GM23338 (cell line): Measurements from ENCODE around the gene AGBL5. TPM values are rescaled to one million over a fixed set of nuclear protein-coding genes. Genes with fewer than 3 reads are reported as not detected.
A peak's percentile ranks its signal among the peaks of the same experiment; 100 is the strongest.

Source experiments
- ATAC-seq: fragments of 200-7000 bp; cut with Tn5 transposase; 3 replicates; pipeline ENCODE4 v1.9.1; 2020
- DNase-seq: peaks from one replicate; pipeline ENCODE4 v3.0.0-alpha.2; 2015; ENCODE audit warnings: low spot score
- H2AFZ ChIP-seq: fragments of 200-600 bp; sonication (generic); 2 replicates; pipeline ENCODE4 v1.8.0; 2016; ENCODE audit warnings: antibody characterized with exemption, mild to moderate bottlenecking, moderate library complexity
- H3F3A ChIP-seq: fragments of 200-600 bp; sonication (generic); replicated peaks from 2 replicates; pipeline ENCODE4 v1.8.0; 2017; ENCODE audit warnings: antibody characterized with exemption, mixed run types, low read depth
- H3K27ac ChIP-seq: fragments of 200-600 bp; sonication (generic); 2 replicates; pipeline ENCODE4 v1.6.1; 2016; ENCODE audit warnings: low read depth
- H3K27me3 ChIP-seq: fragments of 200-600 bp; sonication (generic); 2 replicates; pipeline ENCODE4 v1.8.0; 2016; ENCODE audit warnings: mild to moderate bottlenecking, mixed run types, moderate library complexity; ENCODE audit not compliant: insufficient read depth
- H3K36me3 ChIP-seq: fragments of 200-600 bp; sonication (generic); 2 replicates; pipeline ENCODE4 v1.8.0; 2016; ENCODE audit warnings: mild to moderate bottlenecking; ENCODE audit not compliant: insufficient read depth
- H3K4me1 ChIP-seq: fragments of 200-600 bp; sonication (generic); 2 replicates; pipeline ENCODE4 v1.8.0; 2016; ENCODE audit warnings: mild to moderate bottlenecking, moderate library complexity; ENCODE audit not compliant: insufficient read depth
- H3K4me2 ChIP-seq: fragments of 200-600 bp; sonication (generic); 2 replicates; pipeline ENCODE4 v1.7.1; 2017; ENCODE audit warnings: mixed run types
- H3K4me3 ChIP-seq: fragments of 200-600 bp; sonication (generic); 2 replicates; pipeline ENCODE4 v1.6.1; 2016; ENCODE audit warnings: mixed run types
- H3K79me2 ChIP-seq: fragments of 200-600 bp; sonication (generic); replicated peaks from 2 replicates; pipeline ENCODE4 v1.8.0; 2017; ENCODE audit warnings: mild to moderate bottlenecking; ENCODE audit not compliant: insufficient read depth
- H3K9me2 ChIP-seq: fragments of 200-600 bp; sonication (generic); 2 replicates; pipeline ENCODE4 v1.8.0; 2017; ENCODE audit not compliant: insufficient read depth
- H4K20me1 ChIP-seq: fragments of 200-600 bp; sonication (generic); replicated peaks from 2 replicates; pipeline ENCODE4 v1.8.0; 2017; ENCODE audit warnings: mild to moderate bottlenecking; ENCODE audit not compliant: insufficient read depth
- H3K27ac Mint-ChIP-seq: 2 replicates; pipeline ENCODE4 v1.8.0; 2020; ENCODE audit warnings: inconsistent platforms, mild to moderate bottlenecking, moderate library complexity, mixed read lengths
- H3K27me3 Mint-ChIP-seq: 3 replicates; pipeline ENCODE4 v1.8.0; 2022; ENCODE audit warnings: low read depth, mild to moderate bottlenecking, moderate library complexity, mixed read lengths, inconsistent platforms; ENCODE audit not compliant: insufficient read depth, poor library complexity
- H3K36me3 Mint-ChIP-seq: 3 replicates; pipeline ENCODE4 v1.8.0; 2021; ENCODE audit warnings: low read depth, mild to moderate bottlenecking, inconsistent platforms, moderate library complexity, mixed read lengths
- H3K4me1 Mint-ChIP-seq: 3 replicates; pipeline ENCODE4 v1.8.0; 2020; ENCODE audit warnings: mild to moderate bottlenecking, inconsistent platforms, mixed read lengths
- H3K4me3 Mint-ChIP-seq: 3 replicates; pipeline ENCODE4 v1.8.0; 2021; ENCODE audit warnings: moderate library complexity, mild to moderate bottlenecking, inconsistent platforms, mixed read lengths
- H3K9me3 Mint-ChIP-seq: 3 replicates; pipeline ENCODE4 v1.8.0; 2020; ENCODE audit warnings: moderate library complexity, mild to moderate bottlenecking, inconsistent platforms, mixed read lengths
- CREB1 ChIP-seq: fragments of 250-450 bp; sonication (Bioruptor Pico); IDR thresholded peaks from 2 replicates; pipeline ENCODE4 v1.5.0; 2020; ENCODE audit warnings: low read depth, mild to moderate bottlenecking, moderate library complexity
- ETS1 ChIP-seq: IDR thresholded peaks from 2 replicates; pipeline ENCODE4 v1.6.1; 2016; ENCODE audit warnings: antibody characterized with exemption
- EZH2 ChIP-seq: fragments of 200-600 bp; sonication (generic); IDR thresholded peaks from one replicate; pipeline ENCODE4 v1.8.0; 2017; ENCODE audit warnings: antibody characterized with exemption, mild to moderate bottlenecking, low read depth; ENCODE audit not compliant: unreplicated experiment
- EZH2phosphoT487 ChIP-seq: fragments of 200-600 bp; sonication (generic); IDR thresholded peaks from one replicate; pipeline ENCODE4 v1.8.1; 2018; ENCODE audit warnings: antibody characterized with exemption; ENCODE audit not compliant: unreplicated experiment
- JUNB ChIP-seq: IDR thresholded peaks from one replicate; pipeline ENCODE4 v1.6.1; 2016; ENCODE audit warnings: antibody characterized with exemption; ENCODE audit not compliant: unreplicated experiment
- POLR2AphosphoS5 ChIP-seq: IDR thresholded peaks from 2 replicates; pipeline ENCODE4 v1.6.1; 2016; ENCODE audit warnings: antibody characterized with exemption, low read depth
- REST ChIP-seq: IDR thresholded peaks from one replicate; pipeline ENCODE4 v1.6.1; 2018; ENCODE audit warnings: antibody characterized with exemption; ENCODE audit not compliant: unreplicated experiment
- STAT1 ChIP-seq: IDR thresholded peaks from one replicate; pipeline ENCODE4 v1.6.1; 2016; ENCODE audit warnings: antibody characterized with exemption; ENCODE audit not compliant: unreplicated experiment
- ZNF114 ChIP-seq: fragments of 250-450 bp; sonication (Bioruptor Pico); IDR thresholded peaks from 2 replicates; pipeline ENCODE4 v1.5.0; 2020; ENCODE audit warnings: mild to moderate bottlenecking, moderate library complexity
- ZNF331 ChIP-seq: fragments of 250-450 bp; sonication (Bioruptor Pico); IDR thresholded peaks from 2 replicates; pipeline ENCODE4 v1.5.0; 2020; ENCODE audit warnings: low read depth, mild to moderate bottlenecking, moderate library complexity
- ZNF462 ChIP-seq: fragments of 250-450 bp; sonication (Bioruptor Pico); IDR thresholded peaks from 2 replicates; pipeline ENCODE4 v1.5.0; 2020; ENCODE audit warnings: mild to moderate bottlenecking, moderate library complexity
- polyA plus RNA-seq: library from polyadenylated mRNA; unstranded; fragments of >200 nt; fragmentation: Nextera tagmentation; extraction: Ambion mirVana; gene quantifications from 2 replicates; pipeline ENCODE4 v1.2.1, GENCODE V29; 2016
- total RNA-seq: library from RNA; depleted of rRNA; stranded (reverse); fragments of >200 nt; shearing (Covaris generic); gene quantifications from 2 replicates; pipeline ENCODE4 v1.2.3, GENCODE V29; 2014

Gene AGBL5
- total and polyA plus RNA-seq, 2 experiments from 2014 or later = 17.9 to 31.3 TPM

- Mint-ChIP-seq H3K9me3 (no peaks in the 10 kb centered on the region; the same call in 2 of the 3 replicates), H3K36me3 (no peaks in the 10 kb centered on the region), H3K4me3 (no peak overlapping the region; the same call in 2 of the 3 replicates), H3K4me1 (peaks cover 36% of the 10 kb centered on the region), H3K27me3 (peaks cover 23% of the 10 kb centered on the region), H3K27ac (0 out of 2 replicates have a peak overlapping the region, but pooled peaks have one; percentile 31)
- Histone ChIP-seq H3K27me3 (peaks cover 8% of the 10 kb centered on the region), H3F3A (0 out of 2 replicates have a peak, but pooled peaks cover 2% of the 10 kb centered on the region), H3K4me2 (no peak overlapping the region), H4K20me1 (no peaks in the 10 kb centered on the region), H3K36me3 (no peaks in the 10 kb centered on the region), H3K27ac (no peak overlapping the region), H3K79me2 (no peaks in the 10 kb centered on the region), H3K4me3 (no peak overlapping the region), H2AFZ (no peak overlapping the region), H3K4me1 (peaks cover 7% of the 10 kb centered on the region), H3K9me2 (no peaks in the 10 kb centered on the region)
- DNase-seq (no peak), ATAC-seq (no peak)
- TF ChIP-seq EZH2 (no peak), EZH2phosphoT487 (no peak), ZNF331 (CRISPR knock-in tag) (no peak), ZNF114 (CRISPR knock-in tag) (no peak), REST (no peak), CREB1 (CRISPR knock-in tag) (no peak)
Observed at GRCh38 chr2:27080140-27080469, 28.6 kb downstream of the AGBL5 start.

- no peaks in the 10 kb centered on the region for H3K9me2 ChIP-seq
- peaks cover 11% of the 10 kb centered on the region for H3K27me3 ChIP-seq
- H3K79me2 ChIP-seq = no peaks in the 10 kb centered on the region
- peaks cover 40% of the 10 kb centered on the region for H3K4me1 Mint-ChIP-seq
- no peaks in the 10 kb centered on the region for H3K36me3 ChIP-seq
- no peaks in the 10 kb centered on the region for H4K20me1 ChIP-seq
- H3K4me2 ChIP-seq = 0 out of 2 replicates have a peak overlapping the region, but pooled peaks have one; percentile 19
- H3K27ac Mint-ChIP-seq = peak overlapping the region; percentile 15; the same call in 1 of the 2 replicates
- no peak for ATAC-seq
- H3F3A ChIP-seq = 0 out of 2 replicates have a peak, but pooled peaks cover 3% of the 10 kb centered on the region
- H3K27ac ChIP-seq = no peak overlapping the region
- DNase-seq = no peak
- H3K9me3 Mint-ChIP-seq = no peaks in the 10 kb centered on the region; the same call in 2 of the 3 replicates
- peaks cover 27% of the 10 kb centered on the region for H3K27me3 Mint-ChIP-seq
- H3K36me3 Mint-ChIP-seq = no peaks in the 10 kb centered on the region
- no peak overlapping the region for H3K4me3 ChIP-seq
- H3K4me3 Mint-ChIP-seq = no peak overlapping the region
- H2AFZ ChIP-seq = no peak overlapping the region; the same call in 1 of the 2 replicates
- H3K4me1 ChIP-seq = peaks cover 11% of the 10 kb centered on the region
- TF ChIP-seq CREB1 (CRISPR knock-in tag) (no peak), POLR2AphosphoS5 (no peak), STAT1 (no peak), JUNB (no peak), ZNF462 (CRISPR knock-in tag) (no peak), EZH2phosphoT487 (no peak), ETS1 (no peak)
Observed at GRCh38 chr2:27080603-27080936, 29.1 kb downstream of the AGBL5 start.
